ENCODE data around the gene DNAAF1. TPM values are rescaled to one million over a fixed set of nuclear protein-coding genes. Genes with fewer than 3 reads are reported as not detected.

Gene DNAAF1
- total RNA-seq, 1 donor from 2014 or later, result 0.10 TPM

DNA sequence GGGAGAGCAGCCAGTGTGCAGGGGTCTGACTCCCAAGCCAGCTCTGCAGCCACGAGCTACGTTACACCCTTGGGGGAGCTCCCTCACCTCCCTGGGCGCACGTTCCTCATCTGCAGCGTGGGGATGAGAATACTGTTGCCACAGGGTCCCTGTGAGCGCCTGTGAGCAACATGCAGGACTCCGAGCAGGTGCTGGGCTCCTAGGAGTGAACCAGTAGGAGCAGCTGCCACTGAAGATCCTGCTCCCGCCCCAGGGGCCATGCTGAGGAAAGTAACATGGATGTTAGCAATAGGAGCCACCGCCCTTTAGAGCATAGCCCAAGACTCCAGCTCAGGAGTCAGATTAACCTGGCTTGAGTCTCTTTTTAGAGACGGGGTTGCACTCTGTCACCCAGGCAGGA, 15.9 kb downstream of the DNAAF1 start:
- DNase-seq, result no peak

DNA sequence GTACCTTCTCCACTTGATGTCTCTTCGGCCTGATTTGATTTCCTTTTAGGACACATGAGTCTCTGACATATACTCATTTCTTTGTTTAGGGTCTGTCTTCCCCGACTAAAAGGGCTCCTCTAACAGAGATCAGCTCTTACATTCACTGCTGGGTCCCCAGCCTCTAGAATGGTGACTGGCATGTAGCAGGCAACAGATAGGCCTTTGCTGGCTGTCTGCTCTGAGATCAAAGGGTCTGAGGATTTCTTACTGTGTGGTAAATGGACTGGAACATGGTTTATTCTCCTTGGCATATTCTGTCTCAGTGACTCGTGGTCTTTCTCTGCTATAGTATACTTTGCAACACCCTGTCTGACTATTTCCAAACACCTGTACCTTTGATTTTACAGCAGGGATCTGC, 16.7 kb downstream of the DNAAF1 start:
- no peak for DNase-seq

DNA sequence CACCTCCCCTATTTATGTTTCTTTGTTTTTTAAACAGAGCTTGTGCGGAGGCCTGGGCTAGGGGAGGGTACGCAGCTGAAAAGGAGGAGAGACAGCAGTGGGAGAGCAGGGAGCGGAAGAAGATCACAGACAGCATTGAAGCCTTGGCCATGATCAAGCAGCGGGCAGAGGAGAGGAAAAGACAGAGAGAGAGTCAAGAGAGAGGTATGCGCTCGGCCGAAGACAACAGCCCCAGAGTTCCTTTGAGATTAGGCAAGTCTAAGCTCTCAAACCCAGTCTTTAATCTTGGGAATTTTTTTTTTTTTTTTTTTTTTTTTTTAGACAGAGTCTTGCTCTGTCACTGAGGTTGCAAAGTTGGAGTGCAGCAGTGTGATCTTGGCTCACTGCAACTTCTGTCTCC, 20.6 kb downstream of the DNAAF1 start:
- DNase-seq, result no peak

DNA sequence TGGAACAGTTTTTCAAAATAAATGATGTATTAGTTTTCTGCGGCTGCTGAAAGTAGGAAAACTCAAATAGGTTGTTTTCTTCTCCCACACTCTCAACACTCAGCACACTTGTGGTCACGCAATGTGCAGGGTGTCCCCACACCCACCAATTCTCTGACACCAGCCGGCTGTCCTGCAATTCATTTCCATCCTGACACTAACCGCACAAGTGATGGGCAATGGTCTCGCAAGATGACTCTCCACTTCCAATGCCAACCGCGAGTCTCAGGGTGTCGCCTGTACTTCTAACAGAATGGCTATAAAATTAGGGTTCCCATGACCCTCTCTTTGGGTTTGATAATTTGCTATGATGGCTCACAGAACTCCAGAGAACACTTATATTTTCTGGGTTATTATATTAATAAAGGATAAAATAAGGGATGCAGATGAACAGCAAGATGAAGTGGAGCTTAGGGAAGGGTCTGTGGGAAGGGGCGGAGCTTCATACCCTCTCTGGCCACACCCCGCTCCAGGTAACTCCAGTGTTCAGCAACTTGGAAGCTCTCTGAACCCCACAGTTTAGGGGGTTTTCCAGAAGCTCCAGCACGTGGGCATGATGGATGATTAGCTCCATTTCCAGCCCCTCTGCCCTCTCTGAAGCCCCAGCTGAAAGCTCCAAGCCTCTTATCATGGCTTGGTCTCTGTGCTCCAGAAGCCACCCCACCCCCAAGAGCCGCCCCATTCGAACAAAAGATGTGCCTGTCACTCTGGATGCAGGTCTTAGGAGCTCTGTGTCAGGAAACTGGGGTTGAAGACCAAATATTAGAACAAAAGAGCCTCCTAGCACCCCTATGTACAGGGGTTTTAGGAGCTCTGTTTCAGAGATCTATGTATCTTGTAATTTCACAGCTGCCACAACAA, 21.9 kb downstream of the DNAAF1 start:
- DNase-seq, result no peak

DNA sequence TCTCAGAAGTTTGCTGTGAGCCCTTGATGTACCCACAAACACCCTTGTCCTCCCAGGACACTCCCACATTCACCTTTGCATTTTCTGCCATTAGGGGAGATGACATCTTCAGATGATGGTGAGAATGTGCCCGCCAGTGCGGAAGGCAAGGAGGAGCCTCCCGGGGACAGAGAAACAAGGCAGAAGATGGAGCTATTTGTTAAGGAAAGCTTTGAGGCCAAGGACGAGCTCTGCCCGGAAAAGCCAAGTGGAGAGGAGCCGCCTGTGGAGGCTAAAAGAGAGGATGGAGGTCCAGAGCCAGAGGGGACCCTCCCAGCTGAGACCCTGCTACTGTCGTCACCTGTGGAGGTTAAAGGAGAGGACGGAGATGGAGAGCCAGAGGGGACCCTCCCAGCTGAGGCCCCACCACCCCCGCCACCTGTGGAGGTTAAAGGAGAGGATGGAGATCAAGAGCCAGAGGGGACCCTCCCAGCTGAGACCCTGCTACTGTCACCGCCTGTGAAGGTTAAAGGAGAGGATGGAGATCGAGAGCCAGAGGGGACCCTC, 24.7 kb downstream of the DNAAF1 start:
- DNase-seq, result no peak

DNA sequence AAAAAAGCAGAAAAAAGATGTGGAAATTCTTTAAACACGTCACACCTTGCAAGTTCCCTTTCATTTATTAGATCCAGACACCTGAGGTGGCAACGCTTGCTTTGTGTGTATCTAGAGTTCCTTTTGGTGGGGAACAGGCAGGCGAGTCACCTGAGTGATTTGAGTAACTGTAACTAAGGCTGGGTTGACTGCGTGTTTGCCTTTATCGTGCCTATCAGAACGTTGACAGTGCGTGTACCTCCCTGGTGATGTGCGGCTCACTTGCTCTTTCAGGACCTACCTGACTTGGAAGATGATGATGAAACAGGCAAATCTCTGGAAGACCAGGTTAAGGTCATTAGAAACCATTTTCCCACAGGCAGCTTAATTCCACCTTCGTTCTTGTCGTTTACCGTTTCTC, 29.3 kb downstream of the DNAAF1 start:
- DNase-seq, result no peak

DNA sequence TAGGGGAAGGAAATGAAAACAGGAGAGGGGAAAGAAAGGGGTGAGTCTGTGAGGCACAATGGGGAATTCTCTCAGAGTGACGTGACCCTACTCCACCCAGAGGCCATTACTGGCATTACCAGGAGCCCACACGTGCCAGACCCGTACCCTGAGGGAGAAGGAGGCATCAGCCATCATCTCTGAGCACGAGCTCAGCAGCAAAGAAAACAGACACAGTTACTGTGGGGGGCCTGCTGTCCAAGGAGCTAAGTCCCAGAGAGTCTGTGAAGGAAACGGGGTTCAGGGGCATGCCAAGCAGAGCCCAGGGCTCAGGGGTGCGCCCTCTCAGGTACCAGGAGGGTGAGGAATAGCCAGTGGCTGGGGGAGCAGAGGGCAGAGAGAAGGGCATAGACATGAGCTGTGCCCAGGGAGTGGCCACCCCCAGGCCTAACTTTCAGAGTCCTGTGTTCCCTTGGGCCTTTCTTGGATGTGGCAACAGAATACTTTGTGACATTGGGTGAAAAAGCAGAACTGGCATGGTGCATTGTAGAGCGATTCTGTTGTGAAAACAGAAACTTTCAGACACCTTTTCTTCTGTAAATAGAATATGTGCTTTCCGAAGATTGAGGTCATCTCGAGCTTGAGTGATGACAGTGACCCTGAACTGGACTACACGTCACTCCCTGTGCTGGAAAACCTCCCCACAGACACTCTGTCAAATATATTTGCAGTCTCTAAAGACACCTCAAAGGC, 30.4 kb downstream of the DNAAF1 start:
- DNase-seq, result no peak

DNA sequence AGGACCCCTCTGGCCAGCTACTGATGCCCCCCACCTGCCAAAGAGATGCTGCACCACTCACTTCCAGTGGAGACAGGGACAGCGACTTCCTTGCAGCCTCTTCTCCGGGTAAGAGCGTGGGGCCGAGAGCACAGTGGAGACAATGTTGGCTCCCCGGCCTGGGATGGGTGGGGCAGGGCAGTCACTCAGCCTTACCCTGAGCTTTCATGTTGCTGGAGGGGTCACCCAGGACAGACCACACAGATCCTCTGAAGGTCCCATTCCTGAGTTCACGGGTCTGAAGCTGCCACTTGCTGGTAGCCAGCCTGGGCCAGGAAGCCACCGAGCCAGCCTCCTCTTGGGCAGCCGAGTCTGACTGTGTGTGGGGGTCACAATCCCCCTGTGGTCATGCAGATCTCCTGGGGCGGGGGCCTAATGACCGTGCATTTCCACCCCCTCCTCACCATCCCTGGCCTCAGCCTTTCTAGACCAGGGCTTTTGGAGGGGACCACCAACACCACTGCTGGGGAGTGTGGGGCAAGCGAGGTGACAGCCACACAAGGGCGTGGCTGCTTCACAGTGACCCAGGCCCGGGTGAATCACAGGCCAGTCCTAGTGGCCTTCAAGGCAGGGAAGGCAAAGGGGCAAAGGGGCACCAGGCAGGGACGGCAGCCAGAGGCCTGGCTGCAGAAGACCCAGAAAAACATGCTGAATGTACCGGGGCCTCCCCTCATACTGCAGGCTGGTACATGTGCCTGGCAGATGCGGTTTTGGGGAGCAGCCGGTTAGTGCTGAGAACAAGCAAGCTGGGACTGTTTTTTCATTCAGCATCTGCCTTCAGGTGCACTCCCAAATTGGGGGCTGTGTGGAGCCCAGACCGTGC, 31.3 kb downstream of the DNAAF1 start:
- DNase-seq, result no peak

DNA sequence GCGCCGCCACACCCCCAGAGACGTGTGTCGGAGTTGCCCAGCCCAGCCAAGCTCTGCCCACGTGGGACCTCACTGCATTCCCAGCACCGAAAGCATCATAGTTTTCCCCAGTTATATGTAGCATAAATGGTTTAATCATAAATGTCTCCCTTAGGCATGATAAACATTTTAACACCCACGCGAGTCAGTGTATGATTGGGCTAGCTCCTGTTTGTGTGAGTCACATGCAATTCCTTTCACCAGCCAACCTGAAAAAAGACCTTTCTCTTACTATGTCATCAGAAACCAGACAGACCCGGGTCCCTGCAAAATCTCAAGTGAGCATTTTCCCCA, 32.6 kb downstream of the DNAAF1 start:
- no peak for DNase-seq

DNA sequence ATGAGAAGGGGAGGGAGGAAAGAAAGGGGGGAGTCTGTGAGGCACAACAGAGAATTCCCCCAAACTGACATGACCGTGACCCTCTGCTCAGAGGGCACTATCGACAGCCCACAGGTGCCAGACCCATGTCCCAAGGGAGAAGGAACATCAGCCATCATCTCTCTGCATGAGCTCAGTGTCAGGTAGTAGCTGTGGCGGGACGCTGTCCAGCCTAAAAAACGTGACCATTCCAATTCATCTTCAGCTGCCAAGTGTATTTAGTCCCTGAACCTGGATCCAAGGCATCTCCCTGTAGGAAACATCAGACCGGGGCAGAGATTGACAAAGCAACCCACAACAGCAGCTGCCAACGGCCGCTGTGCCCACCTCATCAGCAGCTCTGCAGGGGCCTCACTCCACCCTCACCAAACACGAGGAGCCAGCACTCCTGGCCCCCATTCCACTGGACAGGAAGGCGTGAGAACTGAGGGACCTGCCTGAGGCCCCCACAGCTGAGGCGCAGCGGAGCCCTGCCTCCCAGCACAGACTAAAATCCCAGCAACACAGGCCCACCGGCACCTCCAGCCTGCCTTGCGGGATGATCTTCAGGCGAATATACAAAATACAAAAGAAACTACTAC, 33.1 kb downstream of the DNAAF1 start:
- peak; percentile 38 for DNase-seq

DNA sequence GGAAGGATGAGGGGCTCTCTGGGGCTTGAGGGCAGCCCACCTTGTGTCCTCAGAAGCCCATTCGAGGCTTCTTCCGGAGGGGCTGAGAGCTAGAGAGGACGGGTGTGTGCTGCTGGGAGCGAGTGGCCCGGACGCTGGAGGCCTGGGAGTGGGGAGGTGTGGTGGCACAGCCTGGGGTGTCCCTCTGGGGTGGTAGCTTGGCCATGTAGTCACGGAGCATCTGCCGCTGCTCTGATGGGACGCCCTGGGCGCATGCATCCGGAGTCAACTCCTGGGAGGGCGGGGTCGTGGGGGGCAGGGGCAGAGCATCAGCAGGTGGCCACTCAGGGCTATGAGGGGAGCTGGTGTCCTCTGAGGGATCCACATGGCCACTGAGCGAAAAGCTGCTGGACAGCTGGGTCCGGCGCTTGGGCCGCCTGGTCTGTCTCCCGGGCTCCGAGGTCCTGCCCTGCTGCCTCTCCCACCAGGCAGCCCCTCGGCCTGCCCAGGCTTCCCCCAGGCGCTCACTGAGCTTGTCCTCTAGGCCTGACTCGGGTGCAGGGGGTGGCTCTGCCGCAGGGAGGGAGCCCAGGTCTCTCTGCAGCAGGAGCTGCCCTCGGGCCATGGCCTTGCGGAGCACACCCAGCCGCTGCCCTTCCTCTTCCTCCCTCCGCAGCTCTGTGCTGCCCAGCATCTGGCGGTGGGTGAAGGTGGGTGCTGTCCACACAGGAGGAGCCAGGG, 33.9 kb downstream of the DNAAF1 start:
- no peak for DNase-seq

DNA sequence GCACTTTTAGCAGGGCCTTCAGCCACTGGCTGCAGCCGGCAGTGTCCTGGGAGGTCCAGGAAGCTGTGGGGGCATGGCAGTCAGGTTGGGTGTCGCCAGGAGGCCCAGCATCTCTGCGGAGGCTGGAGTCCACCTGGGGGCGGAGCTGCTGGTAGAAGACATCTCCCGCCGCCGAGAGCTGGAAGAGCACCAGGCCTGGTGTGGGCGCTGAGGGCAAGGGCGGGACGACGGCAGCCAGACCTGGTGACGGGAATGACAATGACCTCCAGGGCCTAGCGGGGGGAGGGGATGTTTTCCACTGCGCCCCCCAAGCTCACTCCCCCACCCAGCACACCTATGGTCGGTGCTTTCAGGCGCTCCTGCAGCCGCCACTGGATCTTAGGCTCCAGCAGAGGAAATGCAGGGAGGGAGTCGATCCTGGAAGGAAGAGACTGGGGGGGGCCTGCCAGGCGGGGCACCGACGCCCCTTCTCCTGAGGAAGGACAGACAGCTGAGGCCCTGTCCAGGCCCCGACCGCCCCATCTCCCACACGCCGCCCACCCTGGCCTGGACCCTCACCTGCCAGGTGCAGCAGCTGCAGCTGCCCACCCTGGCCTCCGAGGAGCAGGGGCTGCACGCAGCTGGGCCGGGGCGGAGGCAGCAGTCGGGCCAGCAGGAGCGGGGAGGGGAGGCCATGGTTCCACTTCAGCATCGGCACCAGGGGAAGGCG, 34.7 kb downstream of the DNAAF1 start:
- DNase-seq, result no peak

DNA sequence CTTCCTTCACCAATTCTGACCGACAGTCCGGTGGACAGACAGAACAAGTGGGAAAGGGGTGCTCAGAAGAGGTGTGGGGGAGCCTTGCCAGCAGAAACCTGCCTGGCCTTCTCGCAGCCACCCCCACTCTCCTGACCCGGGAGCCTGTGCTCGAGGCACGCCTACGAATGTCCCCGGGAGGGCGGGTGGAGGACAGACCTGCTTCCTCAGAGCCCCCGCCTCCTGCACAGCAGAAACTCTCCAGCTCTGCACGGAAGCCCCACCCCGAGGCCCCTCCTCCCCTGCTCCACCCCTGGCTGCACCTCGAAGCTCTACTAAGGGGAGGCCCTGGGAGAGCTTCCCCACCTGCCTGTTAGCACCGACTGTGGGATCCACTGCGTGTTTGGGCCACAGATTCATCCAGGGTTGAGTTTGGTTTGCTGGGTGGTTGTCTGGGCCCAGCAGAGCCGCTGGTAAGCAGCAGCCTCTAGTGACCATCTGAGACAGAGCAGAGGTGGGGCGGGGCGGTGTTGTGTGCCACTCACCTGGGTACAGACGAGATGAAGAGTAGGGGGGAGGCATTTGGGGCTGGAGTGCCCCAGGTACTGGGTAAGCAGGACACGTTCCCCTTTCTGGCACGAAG, 35.5 kb downstream of the DNAAF1 start:
- DNase-seq, result no peak

DNA sequence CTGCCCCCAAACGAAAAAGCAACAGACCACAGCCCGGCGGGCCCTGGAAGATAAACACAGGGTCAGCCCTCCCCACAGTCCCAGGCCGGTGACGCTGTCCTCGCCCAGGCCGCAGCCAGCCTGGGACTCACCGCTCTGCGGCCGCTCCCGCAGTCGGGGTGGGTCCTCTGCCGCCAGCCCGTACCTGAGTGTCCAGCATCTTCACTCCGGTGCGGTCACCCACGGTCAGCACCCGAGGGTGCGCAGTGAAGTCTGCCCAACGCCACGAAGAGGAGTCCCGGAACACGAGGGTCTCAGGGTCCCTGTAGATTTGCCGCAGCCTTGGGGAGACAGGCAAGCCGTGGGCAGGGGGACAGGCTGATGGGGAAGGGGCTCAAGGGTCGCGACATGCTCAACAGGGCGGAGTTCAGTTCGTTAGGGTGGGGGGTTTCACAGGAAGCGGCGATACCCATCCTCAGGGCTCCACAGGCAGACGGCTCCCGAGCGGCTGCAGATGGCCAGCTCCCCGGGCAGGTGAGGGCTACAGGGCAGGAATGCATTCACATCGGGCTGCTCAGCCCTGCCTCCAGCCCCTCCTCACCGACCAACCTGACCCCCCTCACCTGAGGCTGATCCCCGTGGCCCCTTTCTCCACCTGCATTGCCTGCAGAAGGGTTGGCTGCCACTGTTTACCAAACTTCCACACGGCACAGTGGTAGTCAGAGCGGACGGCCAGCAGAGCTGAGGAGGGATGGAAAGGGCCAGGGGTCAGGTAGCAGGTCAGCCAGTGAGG, 36.2 kb downstream of the DNAAF1 start:
- no peak for DNase-seq

DNA sequence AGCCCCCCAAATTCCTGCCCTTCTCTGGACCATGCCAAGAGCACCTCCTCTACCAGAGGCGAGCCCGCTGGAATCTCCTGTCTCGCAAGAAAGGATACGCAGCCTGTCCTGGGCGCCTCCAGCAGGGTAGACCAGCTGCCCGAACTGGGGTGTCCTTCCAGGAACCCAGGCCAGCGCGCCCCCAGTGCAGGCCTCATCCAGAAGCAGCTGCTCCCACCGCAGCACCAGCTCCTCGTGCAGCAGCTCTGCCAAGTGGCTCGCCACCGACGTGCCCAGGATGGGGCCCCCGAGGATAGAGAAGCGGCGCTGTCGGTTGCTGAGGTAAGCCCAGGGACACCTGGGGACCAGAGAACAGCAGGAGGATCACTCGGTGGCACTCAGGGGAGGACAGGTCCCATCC, 37.0 kb downstream of the DNAAF1 start:
- no peak for DNase-seq

DNA sequence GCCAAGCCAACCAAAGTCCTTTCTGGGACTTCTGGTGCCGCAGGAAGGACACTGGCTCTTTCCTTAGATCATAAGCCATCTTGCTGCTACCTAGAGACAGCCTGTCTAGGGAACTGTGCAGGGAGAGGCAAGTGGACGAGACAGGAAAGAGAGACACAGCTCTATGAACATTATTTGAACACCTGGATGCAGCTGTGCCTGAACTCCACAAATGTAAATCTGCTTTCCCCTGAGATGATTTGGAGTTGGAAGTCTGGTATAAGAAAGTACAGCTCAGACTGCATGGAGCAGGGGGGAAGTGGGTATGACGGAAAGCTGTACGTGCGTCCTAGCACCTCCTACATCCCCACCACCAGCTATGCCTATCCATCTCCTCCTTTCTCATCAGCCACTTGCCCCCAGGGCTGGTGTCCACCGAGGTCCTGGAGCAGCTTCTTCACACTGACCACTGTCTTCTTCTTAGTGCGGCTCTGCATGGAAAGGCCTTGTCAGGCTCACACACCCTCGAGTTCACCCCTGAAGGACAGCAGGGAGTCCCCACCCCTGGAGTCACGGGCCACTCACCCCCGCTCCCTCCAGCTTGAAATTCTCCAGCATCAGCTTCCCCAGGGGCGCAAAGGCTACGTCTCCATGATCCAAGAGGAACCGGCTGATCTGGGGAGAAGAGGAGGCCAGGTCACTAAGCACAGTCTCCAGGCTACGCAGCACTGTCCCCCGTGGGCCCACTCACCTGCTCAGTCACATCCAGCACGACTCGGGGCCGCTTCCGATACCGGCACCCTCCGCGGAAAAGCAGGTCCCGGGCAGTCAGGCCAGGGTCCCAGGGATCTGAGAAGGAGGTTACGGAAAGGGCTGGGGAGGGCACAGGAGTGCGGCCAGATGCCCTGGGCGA, 37.8 kb downstream of the DNAAF1 start:
- DNase-seq, result no peak

DNA sequence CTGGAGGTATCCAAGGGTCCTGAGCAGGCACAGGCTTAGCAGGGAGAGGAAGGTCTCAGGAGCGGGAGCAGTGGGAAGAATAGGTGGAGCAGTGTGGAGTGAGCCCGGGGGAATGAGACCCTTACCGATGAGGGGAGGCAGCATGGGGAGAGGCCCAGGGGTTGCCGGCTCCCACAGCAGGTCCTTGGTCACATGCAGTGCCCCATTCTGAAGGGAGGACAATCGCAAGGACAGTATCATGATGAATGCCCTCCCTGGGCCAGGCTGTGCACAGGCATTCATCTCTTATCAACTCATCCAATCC, 38.4 kb downstream of the DNAAF1 start:
- no peak for DNase-seq

DNA sequence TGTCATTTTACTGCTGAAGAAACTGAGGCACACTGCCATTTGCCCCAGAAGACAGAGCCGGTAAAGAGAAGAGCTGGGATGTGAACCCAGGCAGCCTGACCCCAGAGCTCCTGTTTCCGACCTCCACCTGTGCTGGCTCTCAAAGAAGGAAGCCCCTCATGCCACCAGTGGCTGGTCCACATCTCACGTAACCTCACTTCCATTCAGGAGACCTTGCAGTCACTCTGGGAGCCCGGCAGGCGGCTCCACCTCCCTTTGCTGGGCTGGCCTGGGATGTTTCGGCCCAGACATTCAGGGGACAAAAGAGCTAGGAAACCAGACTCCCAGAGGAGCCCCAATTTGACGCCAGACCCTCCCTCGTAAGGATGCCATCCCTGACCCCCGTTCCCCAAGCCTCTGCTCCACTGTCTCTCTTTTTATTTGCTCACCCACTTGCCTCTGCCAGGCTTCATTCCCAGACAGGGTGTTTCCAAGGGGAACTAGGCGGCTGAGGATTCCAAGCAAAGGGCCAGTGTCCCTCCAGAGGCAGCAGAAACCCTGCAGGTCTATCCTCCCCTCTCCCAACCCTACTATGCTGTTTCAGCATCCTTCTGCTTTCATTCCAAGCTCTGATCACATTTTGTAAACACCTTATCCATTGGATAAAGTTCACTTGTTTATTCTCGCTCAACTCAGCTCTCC, 38.9 kb downstream of the DNAAF1 start:
- DNase-seq, result no peak

Data from tongue (tissue), 2 donors.